Thoracic aorta (tissue), 2 donors: ENCODE data around the gene BRD9. TPM values are rescaled to one million over a fixed set of nuclear protein-coding genes. Genes with fewer than 3 reads are reported as not detected.

Source experiments
- ATAC-seq: fragments of 150-250 bp; one replicate; pipeline ENCODE4 v1.8.0; 2017; ENCODE audit warnings: low read depth; ENCODE audit not compliant: insufficient number of reproducible peaks, low FRiP score
- DNase-seq: peaks from one replicate; pipeline ENCODE4 v3.0.0-alpha.2; 2020; ENCODE audit warnings: low spot score
- H3K27ac ChIP-seq, 2 donors: fragments of 200-600 bp; sonication (generic); 1 replicate in 1 of 2; 2 replicates in 1 of 2; pipeline ENCODE4 v1.5.1; 2016; ENCODE audit warnings: mild to moderate bottlenecking in 2 of 2, moderate library complexity in 2 of 2
- H3K27me3 ChIP-seq: fragments of 200-600 bp; sonication (generic); replicated peaks from 2 replicates; pipeline ENCODE4 v1.6.0; 2016; ENCODE audit warnings: mild to moderate bottlenecking; ENCODE audit not compliant: insufficient read depth
- H3K36me3 ChIP-seq: fragments of 200-600 bp; sonication (generic); one replicate; pipeline ENCODE4 v1.5.1; 2016
- H3K4me1 ChIP-seq, 2 donors: fragments of 200-600 bp; sonication (generic); 1 replicate in 1 of 2; 2 replicates in 1 of 2; pipeline versions ENCODE4 v1.5.1 to v1.6.0; 2016; ENCODE audit warnings: low read depth in 2 of 2, mild to moderate bottlenecking in 1 of 2; ENCODE audit not compliant: control insufficient read depth in 1 of 2
- H3K4me3 ChIP-seq: fragments of 200-600 bp; sonication (generic); 2 replicates; pipeline ENCODE4 v1.5.1; 2016; ENCODE audit warnings: mild to moderate bottlenecking
- H3K9me3 ChIP-seq: fragments of 200-600 bp; sonication (generic); 2 replicates; pipeline ENCODE4 v1.5.1; 2016
- CTCF ChIP-seq: fragments of 200-600 bp; sonication (generic); IDR thresholded peaks from one replicate; pipeline ENCODE4 v1.5.1; 2019; ENCODE audit warnings: antibody characterized with exemption
- total RNA-seq, 2 donors: library from RNA; depleted of rRNA; stranded (reverse); fragments of >200 nt; gene quantifications; one replicate each; pipeline versions ENCODE4 v1.1.0 to v1.2.3, GENCODE V29; 2016

Gene BRD9
- total RNA-seq, 2 donors from 2014 or later: 30.7 to 54.5 TPM

- Histone ChIP-seq H3K9me3 (no peaks in the 10 kb centered on the region), H3K4me3 (peak overlapping the region; percentile 86), H3K36me3 (peaks cover 11% of the 10 kb centered on the region), H3K4me1 (peaks cover 11 to 23% of the 10 kb centered on the region in 2 donors), H3K27ac (peak overlapping the region; percentile 75 to 91), H3K27me3 (no peaks in the 10 kb centered on the region)
- DNase-seq: no peak
- no peak for TF ChIP-seq CTCF
- no peak for ATAC-seq
Observed at GRCh38 chr5:891837-892393, 686 bp downstream of the BRD9 start.

- H3K36me3 ChIP-seq: peaks cover 17% of the 10 kb centered on the region
- H3K27ac ChIP-seq: peak overlapping the region in 1 of 2 donors; percentile 91
Observed at GRCh38 chr5:891117-891836, 1.3 kb downstream of the BRD9 start.

GRCh38 chr5:889075-889710 lies 3.4 kb downstream of the BRD9 start:
- Histone ChIP-seq H3K4me3 (no peak overlapping the region), H3K9me3 (no peaks in the 10 kb centered on the region), H3K27me3 (no peaks in the 10 kb centered on the region), H3K27ac (no peak overlapping the region), H3K36me3 (peaks cover 34% of the 10 kb centered on the region), H3K4me1 (peaks cover 11 to 23% of the 10 kb centered on the region in 2 donors)
- DNase-seq: no peak
- ATAC-seq: no peak
- no peak for TF ChIP-seq CTCF

More at GRCh38 chr5:891117-891836, 1.3 kb downstream of the BRD9 start:
- DNase-seq (no peak), ATAC-seq (no peak)
- H3K27me3 ChIP-seq: no peaks in the 10 kb centered on the region
- peak overlapping the region; percentile 86 for H3K4me3 ChIP-seq
- TF ChIP-seq CTCF: no peak
- H3K4me1 ChIP-seq: peaks cover 11 to 23% of the 10 kb centered on the region in 2 donors
- no peaks in the 10 kb centered on the region for H3K9me3 ChIP-seq

GRCh38 chr5:888638-889035 lies 4.0 kb downstream of the BRD9 start:
- ATAC-seq (no peak), DNase-seq (no peak)
- Histone ChIP-seq H3K27me3 (no peaks in the 10 kb centered on the region), H3K36me3 (peaks cover 40% of the 10 kb centered on the region), H3K27ac (no peak overlapping the region), H3K9me3 (no peaks in the 10 kb centered on the region), H3K4me1 (peaks cover 11 to 23% of the 10 kb centered on the region in 2 donors), H3K4me3 (no peak overlapping the region)
- no peak for TF ChIP-seq CTCF

DNA sequence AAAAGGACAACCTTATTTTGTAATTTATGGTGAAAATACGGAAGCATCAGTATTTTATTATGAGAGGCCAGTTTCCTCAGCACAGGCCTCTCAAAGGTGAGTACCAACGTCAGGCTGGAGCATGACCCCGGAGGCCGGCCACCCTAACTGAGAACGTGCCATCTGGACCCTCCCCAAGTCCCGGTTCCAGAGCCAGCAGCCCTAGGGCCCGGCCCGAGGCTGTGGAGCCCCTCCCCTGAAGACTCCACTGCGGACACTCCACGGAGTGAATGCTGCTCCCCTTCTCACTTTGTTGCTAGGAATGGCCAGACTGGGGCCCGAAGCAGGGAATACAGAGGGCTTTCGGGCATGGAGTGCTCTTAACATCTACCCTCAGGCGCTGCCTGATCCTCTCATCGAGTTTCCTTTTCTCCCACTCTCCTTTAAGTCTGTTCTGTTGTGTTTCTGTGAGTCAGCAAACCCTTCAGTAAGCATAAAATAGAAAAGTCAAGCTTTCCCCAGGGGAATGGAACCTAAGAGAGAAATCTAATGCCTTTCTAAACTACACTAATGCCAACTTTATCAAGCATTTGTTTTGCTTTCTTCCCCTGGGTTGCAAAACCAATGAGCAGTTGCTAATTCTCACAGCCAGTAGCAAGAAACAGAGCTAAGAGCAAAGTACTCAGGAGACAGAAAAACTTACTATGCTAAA lies 4.5 kb downstream of the BRD9 start:
- Histone ChIP-seq H3K4me3 (no peak overlapping the region), H3K9me3 (no peaks in the 10 kb centered on the region), H3K4me1 (peaks cover 8 to 17% of the 10 kb centered on the region in 2 donors), H3K27me3 (no peaks in the 10 kb centered on the region), H3K36me3 (peaks cover 45% of the 10 kb centered on the region), H3K27ac (no peak overlapping the region)
- ATAC-seq (no peak), DNase-seq (no peak)
- no peak for TF ChIP-seq CTCF
